Endothelial cell of umbilical vein (primary cell): ENCODE results near the gene SLC9A3. TPM values are rescaled to one million over a fixed set of nuclear protein-coding genes. Genes with fewer than 3 reads are reported as not detected.

Source experiments
- BruUV-seq: library from RNA; stranded (reverse); fragments of 400-500 nt; replicated peaks from 2 replicates; lab custom pipeline; 2021; lab: Mats Ljungman, UMichigan
- CTCF ChIA-PET: fragments of 300-600, 350-600 bp; sonication (Branson Sonifier 250); formaldehyde crosslinking; loops from one replicate; lab custom pipeline; 2021; ENCODE audit warnings: antibody characterized with exemption, inconsistent platforms; lab: Charles Lee
- POLR2A ChIA-PET: fragments of 300-600, 350-600 bp; sonication (Branson Sonifier 250); formaldehyde crosslinking; loops from one replicate; lab custom pipeline; 2021; ENCODE audit warnings: antibody characterized with exemption, inconsistent platforms; lab: Charles Lee
- DNase-seq: peaks from one replicate; pipeline ENCODE4 v3.0.0-alpha.2; 2011; ENCODE audit warnings: low read depth, low spot score
- FAIRE-seq: peaks from 2 replicates; lab custom pipeline; 2011; peaks lifted over from hg19 to GRCh38; lab: Jason Lieb, UNC
- H2AFZ ChIP-seq: 2 replicates; pipeline ENCODE4 v1.6.0; 2012; ENCODE audit warnings: low read depth, low read length, control low read depth, inconsistent platforms
- H3K27ac ChIP-seq: 2 replicates; pipeline ENCODE4 v1.5.1; 2011; ENCODE audit warnings: low read depth, mild to moderate bottlenecking, control low read depth, low read length, moderate library complexity; ENCODE audit not compliant: insufficient read depth
- H3K27me3 ChIP-seq, 2 experiments: 2 replicates each; pipeline versions ENCODE4 v1.6.0 to v1.6.1; 2011; ENCODE audit warnings: low read length in 2 of 2, mixed read lengths in 1 of 2; ENCODE audit not compliant: control insufficient read depth in 2 of 2, insufficient read depth in 2 of 2
- H3K36me3 ChIP-seq, 2 experiments: 2 replicates in 1 of 2; 3 replicates in 1 of 2; pipeline ENCODE4 v1.5.1; 2011; ENCODE audit warnings: low read length in 2 of 2, mild to moderate bottlenecking in 1 of 2, moderate library complexity in 1 of 2; ENCODE audit not compliant: control insufficient read depth in 2 of 2, insufficient read depth in 2 of 2; ENCODE audit errors: extremely low read depth in 1 of 2
- H3K4me1 ChIP-seq: 3 replicates; pipeline ENCODE4 v1.5.1; 2011; ENCODE audit warnings: mild to moderate bottlenecking, low read length; ENCODE audit not compliant: control insufficient read depth, insufficient read depth; ENCODE audit errors: extremely low read depth
- H3K4me2 ChIP-seq: 2 replicates; pipeline ENCODE4 v1.6.1; 2011; ENCODE audit warnings: low read length, control low read depth, mixed read lengths; ENCODE audit not compliant: insufficient read depth
- H3K4me3 ChIP-seq, 3 experiments: fragments of 200-600 bp in 1 of 3; sonication (generic), shearing (Covaris generic) in 1 of 3; replicated peaks in 1 of 3; 2 replicates each; pipeline ENCODE4 v1.5.1; 2011 to 2016; ENCODE audit warnings: control low read depth in 3 of 3, low read length in 3 of 3, mild to moderate bottlenecking in 2 of 3, inconsistent platforms in 1 of 3, low read depth in 1 of 3, moderate library complexity in 1 of 3; ENCODE audit not compliant: insufficient read depth in 1 of 3
- H3K79me2 ChIP-seq: 2 replicates; pipeline ENCODE4 v1.6.0; 2012; ENCODE audit warnings: low read length, inconsistent platforms; ENCODE audit not compliant: control insufficient read depth, insufficient read depth
- H3K9ac ChIP-seq: replicated peaks from 2 replicates; pipeline ENCODE3; 2011; ENCODE audit warnings: low read length, control low read depth; ENCODE audit not compliant: insufficient read depth; ENCODE audit errors: extremely low read depth
- H3K9me1 ChIP-seq: replicated peaks from 3 replicates; pipeline ENCODE4 v1.6.0; 2011; ENCODE audit warnings: mild to moderate bottlenecking, low read length; ENCODE audit not compliant: control insufficient read depth, insufficient read depth; ENCODE audit errors: extremely low read depth
- H3K9me3 ChIP-seq: replicated peaks from 2 replicates; pipeline ENCODE4 v1.5.1; 2012; ENCODE audit warnings: low read length, inconsistent platforms; ENCODE audit not compliant: control insufficient read depth, insufficient read depth
- H4K20me1 ChIP-seq: replicated peaks from 2 replicates; pipeline ENCODE3; 2011; ENCODE audit warnings: mild to moderate bottlenecking, low read length; ENCODE audit not compliant: control insufficient read depth, insufficient read depth; ENCODE audit errors: extremely low read depth
- CTCF ChIP-seq, 2 donors: IDR thresholded peaks; 1 replicate in 1 of 2; 2 replicates in 1 of 2; pipeline ENCODE4 v1.5.1; 2011; ENCODE audit warnings: low read length in 2 of 2, mild to moderate bottlenecking in 2 of 2, moderate library complexity in 2 of 2, control low read depth in 1 of 2, inconsistent platforms in 1 of 2, low read depth in 1 of 2; ENCODE audit not compliant: insufficient read depth in 1 of 2; ENCODE audit errors: extremely low read depth in 1 of 2
- EZH2 ChIP-seq: IDR thresholded peaks from 2 replicates; pipeline ENCODE4 v1.6.1; 2012; ENCODE audit warnings: borderline replicate concordance, low read depth, mild to moderate bottlenecking, moderate library complexity, low read length, inconsistent platforms; ENCODE audit not compliant: severe bottlenecking
- FOS ChIP-seq: IDR thresholded peaks from 2 replicates; pipeline ENCODE4 v1.6.1; 2011; ENCODE audit warnings: mild to moderate bottlenecking, low read length, moderate library complexity, borderline replicate concordance; ENCODE audit not compliant: insufficient read depth
- GATA2 ChIP-seq: IDR thresholded peaks from 2 replicates; pipeline ENCODE4 v1.7.0; 2011; ENCODE audit warnings: low read depth, mild to moderate bottlenecking, moderate library complexity, mixed read lengths, low read length; ENCODE audit not compliant: insufficient read length, insufficient read depth
- JUN ChIP-seq: IDR thresholded peaks from 2 replicates; pipeline ENCODE4 v1.6.1; 2011; ENCODE audit warnings: borderline replicate concordance, low read depth; ENCODE audit not compliant: insufficient read length, insufficient read depth
- MAX ChIP-seq: IDR thresholded peaks from 2 replicates; pipeline ENCODE4 v1.6.1; 2011; ENCODE audit not compliant: insufficient read depth, insufficient read length
- MYC ChIP-seq: IDR thresholded peaks from one replicate; pipeline ENCODE4 v1.6.1; 2011; ENCODE audit warnings: mild to moderate bottlenecking, low read depth, low read length
- POLR2A ChIP-seq: IDR thresholded peaks from 2 replicates; pipeline ENCODE4 v1.6.1; 2012; ENCODE audit warnings: low read depth, mild to moderate bottlenecking, control low read depth, low read length
- POLR2AphosphoS5 ChIP-seq: IDR thresholded peaks from 2 replicates; pipeline ENCODE4 v1.6.1; 2012; ENCODE audit warnings: low read depth, mild to moderate bottlenecking, control low read depth, low read length, moderate library complexity; ENCODE audit not compliant: insufficient read depth
- dilution Hi-C: fragments of 300-500 bp; cut with MboI; formaldehyde crosslinking; loops from one replicate; pipeline ENCODE4 v1.15.0; 2019; ENCODE audit warnings: low sequenced_read_pairs; ENCODE audit not compliant: extremely low pct_ligation_motif_present
- intact Hi-C: fragments of 100-400 bp; cut with micrococcal nuclease; formaldehyde crosslinking; loops from one replicate; pipeline ENCODE4 v1.10.0; 2022
- polyA plus RNA-seq, 4 experiments: library from polyadenylated mRNA; depleted of rRNA in 3 of 4; stranded (reverse) in 3 of 4; unstranded in 1 of 4; fragments of >200 nt; gene quantifications; 2 replicates each; pipeline versions ENCODE4 v1.2.1 to v1.2.3, GENCODE V29; 2011 to 2012; ENCODE audit warnings: missing spikeins in 1 of 4
- total RNA-seq: library from RNA; stranded (reverse); gene quantifications from 2 replicates; pipeline ENCODE4 v1.2.3, GENCODE V29; 2021

SLC9A3 gene
- total and polyA plus RNA-seq, 2 donors (not counting 3 experiments of a cell fraction or from before 2014, with no cell fraction given): 0.79 to 0.82 TPM

GRCh38 chr5:554284-554988 lies 30.2 kb upstream of the SLC9A3 start:
- dilution Hi-C loops: no loop called here
- POLR2A ChIA-PET: no interaction called here
- no peak overlapping the region for H3K27ac ChIP-seq
- FAIRE-seq: no peak
- H3K9ac ChIP-seq: no peak overlapping the region
- no peaks in the 10 kb centered on the region for H3K79me2 ChIP-seq
- H3K4me1 ChIP-seq: no peaks in the 10 kb centered on the region
- intact Hi-C loops: no loop called here
- no peak for TF ChIP-seq CTCF (IDR thresholded peaks at IDR 0.05; ENCODE audit: extremely low read depth in 1 of 2, insufficient read depth in 1 of 2, low read depth in 1 of 2, low read length in 2 of 2)
- no peak for TF ChIP-seq GATA2
- TF ChIP-seq JUN: no peak
- TF ChIP-seq EZH2: no peak
- TF ChIP-seq FOS: no peak
- TF ChIP-seq MYC: no peak
- no peak for TF ChIP-seq POLR2A
- TF ChIP-seq MAX: no peak
- TF ChIP-seq POLR2AphosphoS5: no peak
- no peaks in the 10 kb centered on the region for H3K36me3 ChIP-seq
- H3K4me2 ChIP-seq: no peak overlapping the region
- no peak for DNase-seq
- CTCF ChIA-PET: no interaction called here
- H3K4me3 ChIP-seq: no peak overlapping the region
- no peaks in the 10 kb centered on the region for H3K9me1 ChIP-seq
- H2AFZ ChIP-seq: no peak overlapping the region
- H3K9me3 ChIP-seq: no peaks in the 10 kb centered on the region
- no peaks in the 10 kb centered on the region for H4K20me1 ChIP-seq
- H3K27me3 ChIP-seq: no peaks in the 10 kb centered on the region
- BruUV-seq: no TSS peak
